Measurements from ENCODE around the gene GAGE2A.
"Not testable (repeated sequence)": the region's sequence is repeated elsewhere in the genome, so short reads cannot be mapped to it uniquely, and the experiment has no call there.

The GAGE2A gene

GRCh38 chrX:49589196-49589595, at the start of gene GAGE2A:
GAGE2A (plus strand) TSS chrX:49589496; CDS start chrX:49590651, 1,155 bp downstream.
- DNase-seq (ENCODE audit: low spot score): not testable (repeated sequence)

- not testable (repeated sequence) for DNase-seq (ENCODE audit: low spot score)
Measured at GRCh38 chrX:49541433-49541832, 47.9 kb upstream of the GAGE2A start, which contains the start of gene GAGE12D. GAGE12D (plus strand) TSS chrX:49541733; CDS start chrX:49542888, 1,155 bp downstream.

GRCh38 chrX:49550989-49551388, 38.3 kb upstream of the GAGE2A start, which contains the start of gene GAGE12E:
GAGE12E (plus strand) TSS chrX:49551289; CDS start chrX:49552444, 1,155 bp downstream.
- DNase-seq (ENCODE audit: low spot score): not testable (repeated sequence)

- not testable (repeated sequence) for DNase-seq (ENCODE audit: low spot score)
Measured at GRCh38 chrX:49560542-49560941, 28.8 kb upstream of the GAGE2A start, which contains the start of gene GAGE12F. GAGE12F (plus strand) TSS chrX:49560842; CDS start chrX:49561997, 1,155 bp downstream.

- DNase-seq (ENCODE audit: low spot score): not testable (repeated sequence)
Measured at GRCh38 chrX:49568728-49569127, 20.6 kb upstream of the GAGE2A start.

GRCh38 chrX:49569152-49569551, 20.1 kb upstream of the GAGE2A start:
- not testable (repeated sequence) for DNase-seq (ENCODE audit: low spot score)

GRCh38 chrX:49570100-49570499, 19.2 kb upstream of the GAGE2A start, which contains the start of gene GAGE12G:
GAGE12G (plus strand) TSS chrX:49570400; CDS start chrX:49571555, 1,155 bp downstream.
- DNase-seq (ENCODE audit: low spot score): not testable (repeated sequence)

- not testable (repeated sequence) for DNase-seq (ENCODE audit: low spot score)
Measured at GRCh38 chrX:49579649-49580048, 9.6 kb upstream of the GAGE2A start, which contains the start of gene GAGE12H. GAGE12H (plus strand) TSS chrX:49579949; CDS start chrX:49581104, 1,155 bp downstream.

GRCh38 chrX:49589769-49590478, 628 bp downstream of the GAGE2A start:
- DNase-seq (ENCODE audit: low spot score): not testable (repeated sequence)

GRCh38 chrX:49590488-49590887, 1.2 kb downstream of the GAGE2A start:
- DNase-seq (ENCODE audit: low spot score): not testable (repeated sequence)

GRCh38 chrX:49598720-49599119, 9.4 kb downstream of the GAGE2A start, which contains the start of gene GAGE1:
GAGE1 (plus strand) TSS chrX:49599020; CDS start chrX:49600175, 1,155 bp downstream.
- not testable (repeated sequence) for DNase-seq (ENCODE audit: low spot score)

GRCh38 chrX:49610718-49611310, 21.5 kb downstream of the GAGE2A start:
- no peak for DNase-seq (ENCODE audit: low spot score)

- no peak for DNase-seq (ENCODE audit: low spot score)
Measured at GRCh38 chrX:49618574-49618973, 29.3 kb downstream of the GAGE2A start.

- DNase-seq (ENCODE audit: low spot score): no peak
Measured at GRCh38 chrX:49627086-49627777, 37.9 kb downstream of the GAGE2A start.

- DNase-seq (ENCODE audit: low spot score): no peak
Measured at GRCh38 chrX:49644991-49645637, 55.8 kb downstream of the GAGE2A start.

Data from HuH-7.5 (cell line).